HCT116 (cell line): ENCODE measurements around the gene SNURF. TPM values are rescaled to one million over a fixed set of nuclear protein-coding genes. Genes with fewer than 3 reads are reported as not detected.

ENCODE experiments used
- ATAC-seq: fragments of 200-7000 bp; cut with Tn5 transposase; 2 replicates; pipeline ENCODE4 v1.9.1; 2020; ENCODE audit warnings: mild to moderate bottlenecking, moderate library complexity
- BruUV-seq: library from RNA; stranded (reverse); fragments of 400-500 nt; replicated peaks from 2 replicates; lab custom pipeline; 2021; lab: Mats Ljungman, UMichigan
- CTCF ChIA-PET: fragments of 300-600 bp; sonication (Branson Sonifier 250); formaldehyde crosslinking; loops from one replicate; lab custom pipeline; 2021; ENCODE audit warnings: antibody characterized with exemption; lab: Charles Lee
- POLR2A ChIA-PET: fragments of 300-600, 350-600 bp; sonication (Branson Sonifier 250); formaldehyde crosslinking; loops from one replicate; lab custom pipeline; 2021; ENCODE audit warnings: antibody characterized with exemption; lab: Charles Lee
- RAD21 ChIA-PET, 2 experiments: fragments of 300-600 bp; sonication (Branson Sonifier 250); formaldehyde crosslinking; loops; one replicate each; lab custom pipeline; 2023; ENCODE audit warnings: low total read pairs in 2 of 2; ENCODE audit not compliant: uncharacterized antibody in 2 of 2, unreplicated experiment in 2 of 2, low non-redundant PET in 1 of 2; lab: Charles Lee
- DNase-seq: peaks from one replicate; pipeline ENCODE4 v3.0.0-alpha.2; 2010; ENCODE audit warnings: low read depth, low spot score
- H2AFZ ChIP-seq: fragments of 200-600 bp; shearing (Covaris generic), sonication (generic); 2 replicates; pipeline ENCODE4 v1.6.1; 2017; ENCODE audit warnings: low read depth, mixed run types, mixed read lengths, antibody characterized with exemption, low read length; ENCODE audit not compliant: poor library complexity, severe bottlenecking
- H3K27ac ChIP-seq: 2 replicates; pipeline ENCODE4 v1.5.1; 2012; ENCODE audit warnings: low read depth, low read length
- H3K27me3 ChIP-seq: fragments of 200-600 bp; sonication (generic); 2 replicates; pipeline ENCODE4 v1.6.1; 2016; ENCODE audit warnings: mixed run types, low read length, mixed read lengths; ENCODE audit not compliant: insufficient read depth
- H3K36me3 ChIP-seq, 2 experiments: fragments of 200-500 bp in 1 of 2; fragments of 200-600 bp in 1 of 2; sonication (Bioruptor generic) in 1 of 2; sonication (generic) in 1 of 2; 2 replicates each; pipeline versions ENCODE4 v1.5.1 to v1.6.1; 2014 to 2016; ENCODE audit warnings: low read length in 2 of 2, inconsistent platforms in 1 of 2, mixed read lengths in 1 of 2, mixed run types in 1 of 2; ENCODE audit not compliant: insufficient read depth in 2 of 2, control insufficient read depth in 1 of 2
- H3K4me1 ChIP-seq, 2 experiments: fragments of 200-600 bp in 1 of 2; sonication (generic) in 1 of 2; 2 replicates each; pipeline versions ENCODE4 v1.5.1 to v1.6.1; 2012 to 2017; ENCODE audit warnings: low read length in 2 of 2, inconsistent platforms in 1 of 2, mild to moderate bottlenecking in 1 of 2, mixed read lengths in 1 of 2, mixed run types in 1 of 2, moderate library complexity in 1 of 2; ENCODE audit not compliant: insufficient read depth in 2 of 2, control insufficient read depth in 1 of 2
- H3K4me2 ChIP-seq: fragments of 200-600 bp; sonication (generic); 2 replicates; pipeline ENCODE4 v1.6.1; 2017; ENCODE audit warnings: mixed run types, low read length, mixed read lengths
- H3K4me3 ChIP-seq, 2 experiments: fragments of 200-600 bp in 1 of 2; sonication (generic) in 1 of 2; replicated peaks in 1 of 2; 2 replicates each; pipeline ENCODE4 v1.5.1; 2011 to 2016; ENCODE audit warnings: low read length in 2 of 2, control low read depth in 1 of 2, low read depth in 1 of 2, mild to moderate bottlenecking in 1 of 2, mixed read lengths in 1 of 2, mixed run types in 1 of 2
- H3K79me2 ChIP-seq: fragments of 200-600 bp; sonication (generic); 2 replicates; pipeline ENCODE4 v1.6.1; 2017; ENCODE audit warnings: mild to moderate bottlenecking, mixed run types, low read length, moderate library complexity, mixed read lengths; ENCODE audit not compliant: insufficient read depth
- H3K9ac ChIP-seq: fragments of 200-600 bp; sonication (generic); 2 replicates; pipeline ENCODE4 v1.6.1; 2016; ENCODE audit warnings: low read length, mixed read lengths
- H3K9me2 ChIP-seq: fragments of 200-600 bp; sonication (generic), shearing (Covaris generic); 2 replicates; pipeline ENCODE4 v1.6.1; 2017; ENCODE audit warnings: mixed run types, mild to moderate bottlenecking, moderate library complexity; ENCODE audit not compliant: insufficient read depth
- H3K9me3 ChIP-seq, 2 experiments: fragments of 200-500 bp in 1 of 2; fragments of 200-600 bp in 1 of 2; sonication (Bioruptor generic) in 1 of 2; sonication (generic) in 1 of 2; 2 replicates each; pipeline ENCODE4 v1.6.1; 2014 to 2017; ENCODE audit warnings: low read length in 2 of 2, mixed read lengths in 2 of 2, inconsistent platforms in 1 of 2, low read depth in 1 of 2, mild to moderate bottlenecking in 1 of 2, mixed run types in 1 of 2, moderate library complexity in 1 of 2; ENCODE audit not compliant: control insufficient read depth in 1 of 2, insufficient read depth in 1 of 2
- H4K20me1 ChIP-seq: fragments of 200-600 bp; sonication (generic), shearing (Covaris generic); 2 replicates; pipeline ENCODE4 v1.6.1; 2017; ENCODE audit warnings: mixed run types, mild to moderate bottlenecking, moderate library complexity; ENCODE audit not compliant: insufficient read depth
- CEBPB ChIP-seq: IDR thresholded peaks from 2 replicates; pipeline ENCODE4 v1.6.1; 2012; ENCODE audit warnings: low read depth
- ELF1 ChIP-seq: IDR thresholded peaks from 2 replicates; pipeline ENCODE4 v1.6.1; 2012; ENCODE audit warnings: low read depth, borderline replicate concordance
- EZH2 ChIP-seq: fragments of 200-600 bp; sonication (generic); IDR thresholded peaks from 2 replicates; pipeline ENCODE4 v1.6.1; 2017; ENCODE audit warnings: antibody characterized with exemption, mixed run types
- EZH2phosphoT487 ChIP-seq: fragments of 200-600 bp; IDR thresholded peaks from 2 replicates; pipeline ENCODE4 v1.6.1; 2018; ENCODE audit warnings: antibody characterized with exemption, borderline replicate concordance
- FOSL1 ChIP-seq: IDR thresholded peaks from 2 replicates; pipeline ENCODE4 v1.6.1; 2012; ENCODE audit warnings: low read depth
- JUND ChIP-seq: IDR thresholded peaks from 2 replicates; pipeline ENCODE4 v1.6.1; 2012
- POLR2AphosphoS5 ChIP-seq: IDR thresholded peaks from 2 replicates; pipeline ENCODE4 v1.6.1; 2011; ENCODE audit warnings: mild to moderate bottlenecking, low read depth, low read length, moderate library complexity
- REST ChIP-seq: IDR thresholded peaks from 2 replicates; pipeline ENCODE4 v1.6.1; 2012; ENCODE audit warnings: low read depth
- SRF ChIP-seq: IDR thresholded peaks from 2 replicates; pipeline ENCODE4 v1.6.1; 2012; ENCODE audit warnings: low read depth
- YY1 ChIP-seq: IDR thresholded peaks from 2 replicates; pipeline ENCODE4 v1.6.1; 2011; ENCODE audit warnings: low read length, low read depth, moderate library complexity, mild to moderate bottlenecking; ENCODE audit not compliant: insufficient replicate concordance; ENCODE audit errors: extremely low read depth
- ZFX ChIP-seq: fragments of 450-650 bp; IDR thresholded peaks from 2 replicates; pipeline ENCODE4 v1.6.1; 2017
- intact Hi-C: fragments of 100-400 bp; cut with micrococcal nuclease; formaldehyde crosslinking; loops from 2 replicates; pipeline ENCODE4 v1.10.0; 2022
- total RNA-seq: library from RNA; stranded (reverse); gene quantifications from one replicate; pipeline ENCODE4 v1.2.1, GENCODE V29; 2021; ENCODE audit not compliant: unreplicated experiment

Gene SNURF
- total RNA-seq, 1 experiment from 2014 or later = 0.44 TPM

DNA sequence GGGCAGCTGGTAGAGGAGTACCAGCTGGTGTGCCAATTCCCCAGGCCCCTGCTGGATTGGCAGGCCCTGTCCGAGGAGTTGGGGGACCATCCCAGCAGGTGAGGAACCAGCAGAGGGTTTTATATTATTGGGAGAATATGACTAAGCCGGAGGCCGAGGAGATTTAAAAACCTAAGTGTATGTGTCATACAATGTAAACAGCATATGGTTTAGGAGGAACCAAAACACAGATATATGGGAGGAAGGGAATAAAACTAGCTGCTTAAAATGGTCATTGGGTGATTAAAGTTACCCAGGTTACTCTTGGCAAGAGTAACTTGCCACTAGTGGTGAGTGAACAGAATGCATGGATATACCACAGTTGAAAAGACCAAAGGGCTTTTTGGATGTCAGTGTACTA lies 22.1 kb downstream of the SNURF start:
- POLR2A ChIA-PET = no interaction called here
- BruUV-seq = no TSS peak
- RAD21 ChIA-PET = no interaction called here
- no peaks in the 10 kb centered on the region for H3K36me3 ChIP-seq
- intact Hi-C loops = no loop called here
- no peak overlapping the region for H2AFZ ChIP-seq
- ATAC-seq = no peak
- no peaks in the 10 kb centered on the region for H3K27me3 ChIP-seq
- TF ChIP-seq EZH2phosphoT487 (no peak), SRF (no peak), POLR2AphosphoS5 (no peak), JUND (no peak), ELF1 (no peak), ZFX (no peak), REST (no peak), YY1 (no peak), EZH2 (no peak), FOSL1 (no peak), CEBPB (no peak)
- H4K20me1 ChIP-seq = no peaks in the 10 kb centered on the region
- CTCF ChIA-PET = no interaction called here
- no peak overlapping the region for H3K4me2 ChIP-seq
- DNase-seq = no peak
- H3K9me2 ChIP-seq = no peaks in the 10 kb centered on the region
- no peak overlapping the region for H3K27ac ChIP-seq
- peaks cover 3 to 33% of the 10 kb centered on the region in 2 experiments for H3K9me3 ChIP-seq
- H3K9ac ChIP-seq = no peak overlapping the region
- no peaks in the 10 kb centered on the region for H3K4me1 ChIP-seq
- no peak overlapping the region for H3K4me3 ChIP-seq
- no peaks in the 10 kb centered on the region for H3K79me2 ChIP-seq
